T-helper 2 cell treated with Interferon-gamma antibody and Interleukin-4, amounts not matched to agents 100 ng/mL and 5 ng/mL, for 36 hours (primary cell): Measurements from ENCODE around the gene IPO5. TPM values are rescaled to one million over a fixed set of nuclear protein-coding genes. Genes with fewer than 3 reads are reported as not detected.
"Not testable (repeated sequence)": the region's sequence is repeated elsewhere in the genome, so short reads cannot be mapped to it uniquely, and the experiment has no call there.

Experiments
- intact Hi-C: fragments of 100-400 bp; cut with micrococcal nuclease; formaldehyde crosslinking; loops from one replicate; pipeline ENCODE4 v1.15.1; 2023
- total RNA-seq: library from RNA; stranded (reverse); gene quantifications from 2 replicates; pipeline ENCODE4 v1.2.3, GENCODE V29; 2022

IPO5 gene
- total RNA-seq, 1 donor from 2014 or later = 147 TPM

DNA sequence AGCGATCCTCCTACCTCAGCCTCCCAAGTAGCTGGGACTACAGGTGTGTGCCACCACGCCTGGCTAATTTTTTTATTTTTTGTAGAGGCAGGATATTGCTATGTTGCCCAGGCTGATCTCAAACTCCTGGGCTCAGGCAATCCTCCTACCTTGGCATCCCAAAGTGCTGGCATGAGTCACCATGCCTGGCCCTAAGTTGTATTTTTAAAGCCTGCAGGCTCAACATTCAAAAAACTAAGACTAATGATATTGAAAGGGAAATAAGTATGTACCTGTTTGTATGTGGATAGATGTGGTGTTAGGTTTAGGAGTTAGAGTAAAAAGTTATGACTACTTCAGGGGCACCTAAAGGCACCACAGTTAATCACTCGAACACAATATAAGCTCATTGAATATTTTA is 5.4 kb upstream of the IPO5 start:
- intact Hi-C loops = no loop called here

DNA sequence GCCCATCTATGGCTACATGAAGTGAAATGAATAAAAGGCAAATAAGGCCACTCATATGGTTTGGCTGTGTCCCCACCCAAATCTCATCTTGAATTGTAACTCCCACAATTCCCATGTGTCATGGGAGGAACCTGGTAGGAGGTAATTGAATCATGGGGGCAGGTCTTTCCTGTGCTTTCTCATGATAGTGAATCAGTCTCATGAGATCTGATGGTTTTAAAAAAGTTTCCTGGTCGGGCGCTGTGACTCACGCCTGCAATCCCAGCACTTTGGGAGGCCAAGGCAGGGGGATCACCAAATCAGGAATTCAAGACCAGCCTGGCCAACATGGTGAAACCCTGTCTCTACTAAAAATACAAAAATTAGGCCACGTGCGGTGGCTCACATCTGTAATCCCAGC is 4.2 kb upstream of the IPO5 start:
- intact Hi-C loops = not testable (repeated sequence)

DNA sequence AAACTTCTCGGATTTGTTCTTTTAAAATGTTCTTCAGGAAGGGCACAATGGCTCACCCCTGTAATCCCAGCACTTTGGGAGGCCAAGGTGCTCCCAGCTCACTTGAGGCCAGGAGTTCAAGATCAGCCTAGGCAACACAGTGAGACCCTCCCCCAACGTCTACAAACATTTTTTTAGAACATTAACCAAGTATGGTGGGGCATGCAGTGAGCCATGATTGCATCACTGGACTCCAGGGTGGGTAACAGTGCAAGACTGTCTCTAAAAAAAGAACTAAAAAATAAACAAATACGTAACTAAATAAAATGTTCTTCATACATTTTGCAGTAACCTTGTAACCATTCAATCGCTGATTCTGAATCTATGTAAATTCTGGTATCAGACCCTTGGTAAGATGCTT is 2.1 kb upstream of the IPO5 start:
- intact Hi-C loops = no loop called here

DNA sequence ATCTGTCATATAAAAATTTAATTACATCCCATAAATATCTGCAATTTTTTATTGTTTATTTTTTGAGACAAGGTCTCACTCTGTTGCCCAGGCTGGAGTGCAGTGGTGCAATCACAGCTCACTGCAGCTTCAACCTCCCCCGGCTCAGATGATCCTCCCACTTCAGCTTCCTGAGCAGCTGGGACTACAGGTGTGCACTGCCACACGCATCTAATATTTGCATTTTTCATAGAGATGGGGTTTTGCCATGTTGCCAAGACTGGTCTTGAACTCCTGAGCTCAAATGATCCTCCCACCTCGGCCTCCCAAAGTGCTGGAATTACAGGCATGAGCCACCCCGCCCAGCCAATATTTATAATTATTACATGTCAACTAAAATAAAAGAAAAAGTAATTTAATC is 644 bp upstream of the IPO5 start:
- intact Hi-C loops = not testable (repeated sequence)

DNA sequence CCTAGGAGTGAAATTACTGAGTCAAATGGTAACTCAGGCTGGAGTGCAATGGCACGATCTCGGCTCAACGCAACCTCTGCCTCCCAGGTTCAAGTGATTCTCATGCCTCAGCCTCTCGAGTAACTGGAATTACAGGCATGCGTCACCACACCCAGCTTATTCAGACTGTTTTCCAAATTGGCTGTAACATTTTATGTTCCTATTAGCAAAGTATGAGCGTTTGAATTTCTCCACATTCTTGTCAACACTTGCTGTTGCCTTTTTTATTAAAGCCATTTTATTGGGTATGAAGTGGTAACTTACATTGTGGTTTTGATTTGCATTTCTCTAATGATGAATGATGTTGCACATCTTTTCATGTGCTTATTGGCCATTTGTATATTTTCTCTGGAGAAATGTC is 7.9 kb downstream of the IPO5 start:
- intact Hi-C loops = no loop called here

DNA sequence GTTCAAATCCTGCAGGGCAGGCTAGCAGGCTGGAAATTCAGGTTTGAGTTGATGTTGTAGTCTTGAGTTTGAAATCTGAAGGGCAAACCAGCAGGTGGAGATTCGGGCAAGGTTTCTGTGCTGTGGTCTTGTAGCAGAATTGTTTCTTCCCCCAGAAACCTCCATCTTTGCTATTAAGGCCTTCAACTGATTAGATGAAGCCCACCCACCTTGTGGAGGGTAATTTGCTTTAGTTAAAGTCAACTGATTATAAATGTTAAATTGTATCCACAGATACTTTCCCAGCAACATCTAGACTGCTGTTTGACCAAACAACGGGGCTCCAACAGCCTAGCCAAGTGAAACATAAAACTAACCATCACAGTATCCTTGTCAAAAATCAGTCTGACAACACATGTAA is 9.4 kb downstream of the IPO5 start:
- intact Hi-C loops = no loop called here

DNA sequence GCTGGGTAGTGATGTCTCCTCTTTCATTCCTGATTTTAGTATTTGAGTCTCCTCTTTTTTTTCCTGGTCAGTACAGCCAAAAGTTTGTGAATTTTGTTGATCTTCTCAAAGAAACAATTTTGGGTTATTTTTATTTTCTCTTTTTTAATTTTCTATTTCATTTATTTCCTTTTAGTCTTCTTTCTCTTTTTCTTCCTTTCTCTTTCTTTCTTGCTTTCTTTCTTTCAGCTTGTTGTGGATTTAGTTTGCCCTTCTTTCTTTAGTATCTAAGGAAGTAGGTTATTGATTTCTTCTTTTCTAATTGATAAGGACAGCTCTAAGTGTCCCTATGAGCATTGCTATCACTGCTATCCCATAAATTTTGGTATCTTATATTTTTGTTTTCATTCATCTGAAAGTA is 13.8 kb downstream of the IPO5 start:
- intact Hi-C loops = no loop called here

DNA sequence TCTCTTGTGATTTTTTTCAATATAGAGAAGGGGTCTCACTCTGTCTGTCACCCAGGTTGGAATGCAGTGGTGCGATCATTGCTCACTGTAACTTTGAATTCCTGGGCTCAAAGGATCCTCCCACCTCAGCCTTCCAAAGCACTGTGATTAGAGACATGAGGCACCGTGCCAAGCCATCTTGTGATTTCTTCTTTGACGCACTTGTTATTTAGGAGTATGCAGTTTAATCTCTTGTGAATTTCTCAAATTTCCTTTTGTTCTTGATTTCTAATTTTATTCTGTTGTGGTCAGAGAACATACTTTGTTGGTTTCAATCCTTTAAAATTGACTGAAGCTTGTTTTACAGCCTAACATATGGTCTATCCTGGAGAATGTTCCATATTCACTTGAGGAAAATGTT is 14.5 kb downstream of the IPO5 start:
- intact Hi-C loops = no loop called here

DNA sequence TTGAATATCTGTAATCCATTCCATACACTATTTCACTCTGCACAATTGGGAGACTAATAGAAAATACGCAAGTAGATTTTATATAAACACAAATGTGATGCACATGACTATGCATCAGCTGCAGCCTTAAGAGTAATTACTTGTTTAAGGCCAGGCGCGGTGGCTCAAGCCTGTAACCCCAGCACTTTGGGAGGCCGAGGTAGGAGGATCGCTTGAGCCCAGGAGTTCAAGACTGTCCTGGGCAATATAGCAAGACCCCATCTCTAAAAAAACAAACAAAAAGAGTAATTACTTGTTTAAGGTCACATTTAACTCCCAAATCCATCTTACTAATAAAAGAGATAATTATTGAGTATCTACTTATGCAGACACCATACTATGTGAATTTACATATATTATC is 18.0 kb downstream of the IPO5 start:
- intact Hi-C loops = no loop called here

DNA sequence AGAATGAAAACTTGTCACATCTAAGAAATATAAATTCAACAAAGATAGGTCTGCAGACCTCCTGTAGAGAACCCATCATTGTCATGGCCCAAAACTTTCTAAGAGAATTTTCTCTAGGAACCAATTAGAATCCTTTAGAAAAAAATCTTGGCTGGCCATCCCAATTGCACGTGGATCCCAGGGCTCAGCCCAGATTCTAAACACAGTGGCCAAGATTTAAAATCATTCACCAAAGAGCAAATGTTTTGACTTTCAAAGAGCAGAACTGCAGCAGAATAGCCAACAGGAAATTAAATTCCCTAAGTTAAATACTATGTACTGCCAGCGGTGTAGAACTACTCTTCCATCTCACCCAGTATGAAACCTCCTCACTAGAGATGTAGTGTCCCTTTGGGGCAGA is 21.3 kb downstream of the IPO5 start:
- intact Hi-C loops = loop anchor here (5.0 kb wide), 6 partner anchors 43 to 1528 kb away; partner anchors contain the start of genes FARP1, STK24 and TM9SF2

DNA sequence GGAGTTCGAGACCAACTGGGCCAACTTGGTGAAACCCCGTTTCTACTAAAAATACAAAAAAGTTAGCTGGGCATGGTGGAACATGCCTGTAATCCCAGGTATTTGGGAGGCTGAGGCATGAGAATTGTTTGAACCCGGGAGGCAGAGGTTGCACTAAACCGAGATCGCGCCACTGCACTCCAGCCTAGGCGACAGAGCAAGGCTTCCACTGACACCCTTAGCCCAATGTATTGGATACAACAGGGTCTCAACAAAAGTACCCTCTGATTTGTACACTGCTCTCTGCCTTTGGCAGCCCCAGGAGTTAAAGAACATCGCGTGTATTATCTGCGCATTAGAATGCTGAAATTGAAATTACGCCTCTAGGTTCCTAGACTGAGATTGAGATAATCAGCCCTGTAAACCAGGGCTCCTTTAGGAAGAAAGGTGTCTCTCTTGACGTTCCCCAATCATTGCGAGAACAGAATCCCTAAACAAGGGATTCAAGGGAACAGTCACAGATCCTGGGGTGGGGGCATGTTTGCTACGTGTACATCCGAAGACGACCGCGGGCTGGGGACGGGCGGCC is 21.9 kb downstream of the IPO5 start:
- intact Hi-C loops = loop anchor here (5.0 kb wide), 6 partner anchors 42 to 1527 kb away; partner anchors contain the start of genes FARP1, STK24 and TM9SF2

DNA sequence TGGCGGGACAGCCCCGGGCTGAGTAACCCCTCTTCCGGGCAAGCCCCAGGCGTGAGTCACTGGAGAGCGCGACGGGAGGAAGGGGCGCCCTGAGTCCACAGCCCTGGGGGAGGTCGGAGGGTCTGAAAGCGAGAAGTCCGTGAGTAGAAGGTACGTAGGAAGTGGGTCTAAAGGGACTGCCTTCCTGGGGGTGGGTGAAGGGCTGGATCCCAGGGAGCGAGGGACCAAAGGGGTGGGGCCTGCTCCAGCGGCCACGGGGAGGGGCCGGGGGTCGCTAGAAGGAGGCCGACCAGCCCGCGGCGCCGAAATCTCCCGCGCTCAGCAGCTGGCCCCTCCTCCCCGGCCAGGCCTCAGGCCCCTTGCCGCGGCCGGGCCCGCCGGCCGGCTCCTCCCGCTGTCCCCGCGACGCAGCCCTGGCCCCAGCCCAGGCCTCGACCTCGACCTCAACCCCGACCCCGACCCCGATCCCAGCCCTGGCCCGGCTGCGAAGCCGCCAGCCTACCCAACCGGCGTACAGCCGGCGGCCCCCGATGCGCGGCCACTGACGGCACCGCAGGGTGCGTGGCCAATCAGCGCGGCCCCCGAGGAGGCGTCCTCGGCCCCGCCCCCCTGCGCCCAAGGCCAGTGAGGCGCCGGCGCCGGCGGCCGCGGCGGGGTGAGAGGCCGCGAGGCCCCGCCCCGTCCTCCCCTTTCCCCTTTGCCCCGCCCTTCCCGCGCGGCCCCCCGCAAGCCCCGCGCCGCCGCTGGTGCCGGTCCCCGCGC is 22.6 kb downstream of the IPO5 start:
- intact Hi-C loops = loop anchor here (1.0 to 5.0 kb wide), 7 partner anchors 41 to 1526 kb away; partner anchors contain the start of genes FARP1, STK24 and TM9SF2

DNA sequence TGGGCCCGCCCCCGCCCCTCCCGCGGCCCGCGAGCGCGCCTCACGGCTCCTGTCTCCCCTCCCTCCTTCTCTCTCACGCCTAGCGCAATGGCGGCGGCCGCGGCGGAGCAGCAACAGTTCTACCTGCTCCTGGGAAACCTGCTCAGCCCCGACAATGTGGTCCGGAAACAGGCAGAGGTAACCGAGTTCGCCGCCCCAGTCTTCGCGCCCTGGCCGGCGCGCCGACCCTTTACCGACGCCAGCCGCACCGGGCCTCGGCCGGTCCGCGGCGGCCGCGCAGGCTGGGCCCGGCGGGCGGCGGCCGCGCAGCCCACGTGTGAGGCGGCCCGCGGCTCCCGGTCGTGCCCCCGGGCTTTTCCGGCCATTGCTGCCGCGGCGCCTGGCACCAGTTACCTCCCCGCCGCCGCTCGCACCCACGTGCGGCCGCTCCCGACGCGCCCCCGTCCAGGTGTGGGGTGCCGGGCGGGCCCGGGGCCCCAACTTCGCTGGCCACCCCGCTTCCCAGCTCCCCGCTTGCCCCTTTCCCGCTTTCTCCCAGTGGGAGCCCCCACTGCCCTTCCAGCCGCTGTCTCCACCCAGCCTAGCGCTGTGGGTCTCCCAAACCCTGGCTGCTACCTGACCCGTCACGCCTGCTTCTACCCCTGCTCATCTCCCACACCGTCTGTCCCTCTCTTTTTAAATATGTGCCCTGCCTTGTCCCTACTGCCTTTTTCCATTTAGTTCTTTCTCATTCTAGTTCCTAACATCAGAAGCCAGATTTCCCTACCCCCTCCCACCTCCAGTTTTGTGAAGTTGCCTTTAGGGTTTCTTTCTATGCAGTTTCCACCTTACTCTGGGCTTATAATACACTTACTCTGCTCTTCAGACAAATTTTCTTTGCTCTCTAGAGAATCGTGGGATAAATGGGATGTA is 23.4 kb downstream of the IPO5 start:
- intact Hi-C loops = loop anchor here (1.0 to 5.0 kb wide), 7 partner anchors 40 to 1525 kb away; partner anchors contain the start of genes FARP1, STK24 and TM9SF2

DNA sequence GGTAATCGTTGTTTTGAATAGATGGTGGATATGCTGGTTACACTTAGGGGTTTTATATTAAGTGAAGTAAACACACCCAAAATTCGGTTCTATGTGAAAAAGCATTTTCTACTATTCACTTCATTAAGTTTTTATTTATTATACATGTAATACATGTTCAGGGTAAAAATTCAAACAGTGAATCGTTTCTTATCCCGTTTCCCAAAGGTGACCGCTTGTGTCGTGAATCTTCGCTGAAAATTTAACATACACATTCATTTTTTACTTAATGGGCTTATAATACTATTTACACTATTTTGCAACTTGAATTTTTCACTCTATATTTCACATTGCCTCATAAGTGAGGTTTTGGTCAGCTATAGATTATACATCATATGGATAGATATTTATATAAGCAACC is 24.5 kb downstream of the IPO5 start:
- intact Hi-C loops = loop anchor here (5.0 kb wide), 6 partner anchors 39 to 1524 kb away; partner anchors contain the start of genes FARP1, STK24 and TM9SF2

DNA sequence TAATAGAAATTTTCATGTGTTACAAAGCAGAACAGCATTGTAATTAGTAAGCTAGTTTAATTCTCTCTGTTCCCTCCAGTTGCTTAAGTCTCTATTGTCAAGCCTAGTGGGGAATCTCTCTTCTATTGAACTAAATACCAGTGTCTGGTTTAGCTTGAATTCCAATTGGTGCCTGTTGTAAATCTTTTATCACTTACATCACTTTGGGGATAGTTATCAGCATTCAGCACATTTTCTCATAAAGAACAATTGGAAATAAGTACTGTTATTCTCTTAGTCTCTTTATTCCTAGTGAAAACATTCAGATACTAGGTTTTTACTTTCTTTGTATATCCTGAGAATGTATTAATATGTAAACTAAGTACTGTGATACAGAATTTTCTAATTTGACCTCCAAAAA is 25.2 kb downstream of the IPO5 start:
- intact Hi-C loops = loop anchor here (5.0 kb wide), 6 partner anchors 39 to 1524 kb away; partner anchors contain the start of genes FARP1, STK24 and TM9SF2

DNA sequence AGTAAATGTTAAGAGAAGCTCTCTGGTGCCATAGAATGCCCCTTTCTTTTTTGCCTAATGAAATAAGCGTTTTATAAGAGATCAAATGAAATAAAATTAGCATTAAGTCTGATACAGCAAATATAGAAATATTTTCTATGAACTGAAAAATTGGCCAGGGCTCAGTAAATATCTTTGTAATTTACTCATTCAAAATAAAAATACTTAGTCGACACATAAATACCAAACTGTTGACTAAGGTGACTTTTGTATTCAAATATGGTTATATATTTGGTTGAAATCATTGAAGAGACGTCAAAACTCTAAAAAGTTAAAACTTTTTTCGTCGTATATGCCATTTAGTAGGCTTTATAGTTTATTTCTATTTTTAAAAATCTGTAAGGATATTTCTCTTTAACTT is 25.6 kb downstream of the IPO5 start:
- intact Hi-C loops = loop anchor here (5.0 kb wide), 6 partner anchors 38 to 1523 kb away; partner anchors contain the start of genes FARP1, STK24 and TM9SF2

DNA sequence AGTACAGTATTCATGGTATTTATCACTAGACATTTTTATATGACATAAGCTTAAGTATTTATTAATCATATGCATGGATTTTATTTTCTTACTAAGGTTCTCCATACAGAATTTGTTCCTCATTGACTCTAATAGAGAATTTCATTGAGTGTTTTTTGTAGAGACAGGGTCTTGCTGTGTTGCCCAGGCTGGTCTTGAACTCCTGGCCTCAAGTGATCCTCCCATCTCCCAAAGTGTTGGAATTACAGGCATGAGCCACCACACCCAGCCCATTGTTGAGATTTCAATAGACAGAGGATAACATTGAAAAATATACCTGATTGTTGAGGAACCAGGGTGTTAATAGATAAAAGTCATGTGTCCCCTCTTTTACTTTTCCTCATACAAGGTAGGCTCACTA is 26.1 kb downstream of the IPO5 start:
- intact Hi-C loops = loop anchor here (5.0 kb wide), 6 partner anchors 38 to 1523 kb away; partner anchors contain the start of genes FARP1, STK24 and TM9SF2

DNA sequence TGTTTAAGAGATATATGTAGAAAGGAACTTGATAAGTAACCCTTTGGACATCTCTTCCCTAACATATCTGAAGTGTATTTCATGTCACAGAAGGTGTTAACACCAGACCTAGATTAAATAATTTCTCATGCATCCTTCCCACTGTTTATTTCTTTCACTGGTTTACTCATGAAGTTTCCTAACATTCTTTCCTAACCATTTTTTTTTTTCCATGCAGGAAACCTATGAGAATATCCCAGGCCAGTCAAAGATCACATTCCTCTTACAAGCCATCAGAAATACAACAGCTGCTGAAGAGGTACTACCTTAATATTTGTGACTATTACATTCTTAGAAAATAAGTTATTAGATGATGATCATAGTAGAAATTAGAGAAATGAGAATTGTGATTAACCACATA is 28.8 kb downstream of the IPO5 start:
- intact Hi-C loops = no loop called here

DNA sequence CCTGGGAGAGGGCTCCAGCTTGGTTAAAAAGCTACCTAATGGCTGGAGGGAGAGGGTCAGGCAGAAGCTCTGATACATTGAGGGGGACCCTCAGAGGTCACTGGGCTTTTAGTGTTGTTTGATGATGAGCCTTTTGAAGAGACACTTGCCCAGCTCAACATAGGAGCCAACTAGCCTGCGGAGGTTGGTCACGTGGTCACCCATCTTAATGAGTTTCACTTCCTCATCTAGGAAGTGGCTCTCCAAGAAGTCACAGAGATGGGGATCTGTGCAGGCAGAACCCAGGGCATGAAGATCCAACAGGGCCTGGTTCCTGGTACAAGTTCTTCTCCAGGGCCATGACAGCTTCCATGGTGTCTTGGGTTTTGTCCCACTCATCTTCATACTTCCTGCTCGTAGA is 33.4 kb downstream of the IPO5 start:
- intact Hi-C loops = no loop called here

DNA sequence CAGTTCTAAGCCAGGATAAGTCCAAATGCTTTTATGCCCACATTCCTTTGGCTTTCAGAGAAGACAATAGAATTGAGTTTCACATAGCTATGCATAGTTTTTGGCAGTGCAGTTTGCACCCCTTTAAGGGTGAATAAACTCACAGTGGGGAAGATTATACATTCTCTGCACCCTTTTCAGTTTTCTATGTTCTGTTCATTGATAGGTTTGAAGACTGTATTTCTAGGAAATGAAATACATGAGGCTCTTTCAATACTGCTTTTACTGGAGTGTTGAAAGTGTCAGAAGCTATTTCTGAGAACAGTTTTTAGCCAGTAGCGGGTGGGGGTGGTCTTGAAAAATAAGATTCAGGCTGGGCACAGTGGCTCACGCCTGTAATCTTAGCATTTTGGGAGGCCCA is 46.2 kb downstream of the IPO5 start:
- intact Hi-C loops = no loop called here

DNA sequence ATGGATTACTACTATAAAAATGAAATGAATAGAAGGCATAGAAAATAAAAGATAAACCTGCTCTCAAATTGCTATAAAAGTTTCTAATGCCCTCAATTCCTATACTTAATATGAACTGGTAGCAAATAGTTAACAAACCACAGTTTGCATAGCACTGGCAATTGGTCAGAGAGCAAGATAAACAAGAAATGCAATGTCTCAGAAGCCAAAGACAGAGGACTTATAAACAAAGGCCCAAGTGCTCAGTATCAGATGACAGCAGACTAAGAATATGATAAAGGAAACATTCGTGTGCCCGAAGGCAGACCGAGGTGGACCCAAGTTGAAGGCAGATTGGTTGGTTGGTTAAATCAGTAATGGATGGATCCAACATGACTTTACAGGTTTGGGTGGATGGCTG is 50.6 kb downstream of the IPO5 start:
- intact Hi-C loops = no loop called here
